HK-2 (cell line): ENCODE results near the gene RASD2.
A peak's percentile ranks its signal among the peaks of the same experiment; 100 is the strongest.

ENCODE experiments used
- DNase-seq: peaks from one replicate; pipeline ENCODE4 v3.0.0-alpha.2; 2018; ENCODE audit not compliant: unreplicated experiment

RASD2 gene

GRCh38 chr22:35541254-35541748, 670 bp downstream of the RASD2 start:
- DNase-seq = peak; percentile 24

GRCh38 chr22:35542157-35542938, 1.7 kb downstream of the RASD2 start:
- no peak for DNase-seq

- DNase-seq = no peak
Measured at GRCh38 chr22:35542939-35543516, 2.4 kb downstream of the RASD2 start.

- DNase-seq = no peak
Measured at GRCh38 chr22:35543702-35544101, 3.1 kb downstream of the RASD2 start.

- no peak for DNase-seq
Measured at GRCh38 chr22:35544189-35544588, 3.6 kb downstream of the RASD2 start.

- DNase-seq = no peak
Measured at GRCh38 chr22:35544827-35545226, 4.2 kb downstream of the RASD2 start.

- DNase-seq = no peak
Measured at GRCh38 chr22:35546886-35547285, 6.3 kb downstream of the RASD2 start.

GRCh38 chr22:35547987-35548721, 7.5 kb downstream of the RASD2 start:
- DNase-seq = no peak

- no peak for DNase-seq
Measured at GRCh38 chr22:35548722-35549112, 8.1 kb downstream of the RASD2 start.

- no peak for DNase-seq
Measured at GRCh38 chr22:35549328-35549727, 8.7 kb downstream of the RASD2 start.

GRCh38 chr22:35551549-35552177, 11.0 kb downstream of the RASD2 start:
- DNase-seq = no peak

GRCh38 chr22:35552196-35552842, 11.7 kb downstream of the RASD2 start:
- no peak for DNase-seq

- no peak for DNase-seq
Measured at GRCh38 chr22:35552846-35553245, 12.2 kb downstream of the RASD2 start.

- no peak for DNase-seq
Measured at GRCh38 chr22:35553341-35553740, 12.7 kb downstream of the RASD2 start.

GRCh38 chr22:35554297-35554845, 13.7 kb downstream of the RASD2 start:
- DNase-seq = no peak

GRCh38 chr22:35555483-35555890, 14.9 kb downstream of the RASD2 start:
- DNase-seq = no peak

- no peak for DNase-seq
Measured at GRCh38 chr22:35555946-35556547, 15.4 kb downstream of the RASD2 start.

GRCh38 chr22:35556666-35557065, 16.0 kb downstream of the RASD2 start:
- no peak for DNase-seq

- DNase-seq = no peak
Measured at GRCh38 chr22:35558031-35558430, 17.4 kb downstream of the RASD2 start.

GRCh38 chr22:35558719-35559118, 18.1 kb downstream of the RASD2 start:
- no peak for DNase-seq
